K562 (cell line): ENCODE measurements around the gene ACTN1. TPM values are rescaled to one million over a fixed set of nuclear protein-coding genes. Genes with fewer than 3 reads are reported as not detected.

Experiments
- ARID2 ChIP-seq: fragments of 450-650 bp; IDR thresholded peaks from 2 replicates; pipeline ENCODE4 v1.6.1; 2017; ENCODE audit warnings: antibody characterized with exemption, mild to moderate bottlenecking
- CBFA2T2 ChIP-seq: fragments of 450-650 bp; conservative IDR thresholded peaks from 2 replicates; pipeline ENCODE4 v1.6.1; 2017; ENCODE audit warnings: mild to moderate bottlenecking
- CTBP1 ChIP-seq: fragments of 450-650 bp; IDR thresholded peaks from 2 replicates; pipeline ENCODE4 v1.6.1; 2016; ENCODE audit warnings: borderline replicate concordance
- CTCF ChIP-seq, 3 experiments: IDR thresholded peaks in 2 of 3; conservative IDR thresholded peaks in 1 of 3; 2 replicates each; pipeline ENCODE4 v1.5.1; 2011 to 2012; ENCODE audit warnings: low read length in 3 of 3, mild to moderate bottlenecking in 3 of 3, control low read depth in 2 of 3, improper control_type of control experiment in 1 of 3, inconsistent platforms in 1 of 3, low read depth in 1 of 3, mixed read lengths in 1 of 3, moderate library complexity in 1 of 3; ENCODE audit not compliant: insufficient read depth in 2 of 3
- DEAF1 ChIP-seq: fragments of 450-650 bp; formaldehyde crosslinking; IDR thresholded peaks from 2 replicates; pipeline ENCODE4 v1.4.0; 2020; ENCODE audit warnings: mild to moderate bottlenecking, moderate library complexity
- FIP1L1 ChIP-seq: fragments of 200-400 bp; formaldehyde crosslinking; IDR thresholded peaks from 2 replicates; pipeline ENCODE4 v1.6.1; 2018; ENCODE audit warnings: mild to moderate bottlenecking, low read depth, low read length; ENCODE audit not compliant: poor library complexity, severe bottlenecking
- NCOA6 ChIP-seq: fragments of 450-650 bp; IDR thresholded peaks from 2 replicates; pipeline ENCODE4 v1.6.1; 2017; ENCODE audit warnings: mild to moderate bottlenecking
- NRF1 ChIP-seq, 2 experiments: fragments of 450-650 bp; IDR thresholded peaks in 1 of 2; conservative IDR thresholded peaks in 1 of 2; 2 replicates each; pipeline ENCODE4 v1.6.1; 2014; ENCODE audit warnings: mild to moderate bottlenecking in 2 of 2
- POLR2B ChIP-seq: fragments of 450-650 bp; IDR thresholded peaks from 2 replicates; pipeline ENCODE4 v1.6.1; 2018; ENCODE audit warnings: low read depth; ENCODE audit not compliant: partially characterized antibody
- RAD51 ChIP-seq: fragments of 450-650 bp; IDR thresholded peaks from 2 replicates; pipeline ENCODE4 v1.7.1; 2016; ENCODE audit warnings: low read depth, mild to moderate bottlenecking, borderline replicate concordance
- ZNF174 ChIP-seq: fragments of 250-450 bp; sonication (Bioruptor Pico); IDR thresholded peaks from 2 replicates; pipeline ENCODE4 v1.4.0; 2020; ENCODE audit warnings: mild to moderate bottlenecking
- ZNF3 ChIP-seq: fragments of 250-450 bp; sonication (Bioruptor Pico); IDR thresholded peaks from 2 replicates; pipeline ENCODE4 v1.5.0; 2021; ENCODE audit warnings: mild to moderate bottlenecking, moderate library complexity
- ZNF561 ChIP-seq: fragments of 450-650 bp; formaldehyde crosslinking; conservative IDR thresholded peaks from 2 replicates; pipeline ENCODE4 v1.4.0; 2020; ENCODE audit warnings: mild to moderate bottlenecking, moderate library complexity
- ZNF586 ChIP-seq: fragments of 450-650 bp; formaldehyde crosslinking; conservative IDR thresholded peaks from 2 replicates; pipeline ENCODE4 v1.4.0; 2020; ENCODE audit warnings: mild to moderate bottlenecking, moderate library complexity
- polyA plus RNA-seq, 8 experiments: library from polyadenylated mRNA; depleted of rRNA in 4 of 8; stranded (reverse) in 5 of 8; unstranded in 3 of 8; fragments of >200 nt; fragmentation: Nextera tagmentation in 2 of 8; fragmentation: Illumina TruSeq in 1 of 8; extraction: Ambion mirVana in 2 of 8; extraction: Trizol in 1 of 8; gene quantifications; 2 replicates each; pipeline versions ENCODE4 v1.2.1 to v1.2.3, GENCODE V29; 2011 to 2014; ENCODE audit warnings: inconsistent platforms in 1 of 8, missing spikeins in 1 of 8
- total RNA-seq, 7 experiments: library from RNA; depleted of rRNA in 6 of 7; stranded (reverse); fragments of >200 nt in 6 of 7; fragmentation: Illumina TruSeq in 2 of 7; extraction: Trizol in 2 of 7; gene quantifications; 2 replicates each; pipeline versions ENCODE4 v1.2.1 to v1.2.3, GENCODE V29; 2011 to 2021; ENCODE audit warnings: low replicate concordance in 1 of 7
- TF ChIP-seq, protein P1 (sequence below): sonication (generic); formaldehyde crosslinking; IDR thresholded peaks from 2 replicates; pipeline ENCODE4 v1.8.1; 2023; ENCODE audit warnings: mild to moderate bottlenecking, missing genetic modification reagents

The ACTN1 gene
- total and polyA plus RNA-seq, 9 of the 15 experiments (the other 6 are each of a cell fraction or from before 2014, with no cell fraction given), result 2.2 to 67.7 (median 34.5) TPM

- TF ChIP-seq DEAF1 (no peak), RAD51 (no peak), CTBP1 (peak; percentile 61), ZNF586 (CRISPR knock-in tag) (no peak), ZNF174 (CRISPR knock-in tag) (no peak), NRF1 (conservative IDR thresholded peaks at IDR 0.05 in 1 of 2, IDR thresholded peaks at IDR 0.05 in 1 of 2) (peak in 1 of 2 experiments; percentile 17; a peak in 1 of 4 replicates), ZNF561 (CRISPR knock-in tag) (no peak), NCOA6 (no peak), CTCF (IDR thresholded peaks at IDR 0.05 in 2 of 3, conservative IDR thresholded peaks at IDR 0.05 in 1 of 3; ENCODE audit: insufficient read depth in 2 of 3, low read depth in 1 of 3, low read length in 3 of 3) (peak; percentile 47 to 56 (median 52); a peak in 5 of 6 replicates), FIP1L1 (no peak), CBFA2T2 (no peak), ZNF3 (CRISPR knock-in tag) (no peak), POLR2B (no peak), ARID2 (no peak)
- TF ChIP-seq, protein P1, sequence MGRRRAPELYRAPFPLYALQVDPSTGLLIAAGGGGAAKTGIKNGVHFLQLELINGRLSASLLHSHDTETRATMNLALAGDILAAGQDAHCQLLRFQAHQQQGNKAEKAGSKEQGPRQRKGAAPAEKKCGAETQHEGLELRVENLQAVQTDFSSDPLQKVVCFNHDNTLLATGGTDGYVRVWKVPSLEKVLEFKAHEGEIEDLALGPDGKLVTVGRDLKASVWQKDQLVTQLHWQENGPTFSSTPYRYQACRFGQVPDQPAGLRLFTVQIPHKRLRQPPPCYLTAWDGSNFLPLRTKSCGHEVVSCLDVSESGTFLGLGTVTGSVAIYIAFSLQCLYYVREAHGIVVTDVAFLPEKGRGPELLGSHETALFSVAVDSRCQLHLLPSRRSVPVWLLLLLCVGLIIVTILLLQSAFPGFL (CRISPR knock-in tag), result no peak
Measured at GRCh38 chr14:69002069-69002468, 23.0 kb upstream of the ACTN1 start (continued).
